BLaER1 treated with 17β-estradiol and CSF1 and Interleukin-3, amounts not matched to agents 10 nM and 100 nM (cell line): ENCODE data around the gene L2HGDH.
A peak's percentile ranks its signal among the peaks of the same experiment; 100 is the strongest.

Experiments used
- H3K27ac ChIP-seq, 11 experiments: shearing (Covaris generic); formaldehyde crosslinking; 2 replicates each; pipeline ENCODE4 v1.8.1; 2022
- H3K27me3 ChIP-seq, 11 experiments: shearing (Covaris generic); formaldehyde crosslinking; 2 replicates each; pipeline ENCODE4 v1.8.1; 2022
- H3K36me3 ChIP-seq, 11 experiments: shearing (Covaris generic); formaldehyde crosslinking; 2 replicates each; pipeline ENCODE4 v1.8.1; 2022
- H3K4me1 ChIP-seq, 10 experiments: shearing (Covaris generic); formaldehyde crosslinking; 2 replicates each; pipeline ENCODE4 v1.8.1; 2022
- H3K4me2 ChIP-seq, 11 experiments: shearing (Covaris generic); formaldehyde crosslinking; 2 replicates each; pipeline ENCODE4 v1.8.1; 2022
- H3K4me3 ChIP-seq, 10 experiments: shearing (Covaris generic); formaldehyde crosslinking; 2 replicates each; pipeline ENCODE4 v1.8.1; 2022
- H3K9ac ChIP-seq, 11 experiments: shearing (Covaris generic); formaldehyde crosslinking; 2 replicates each; pipeline ENCODE4 v1.8.1; 2022
- H3K9me3 ChIP-seq, 11 experiments: shearing (Covaris generic); formaldehyde crosslinking; replicated peaks in 1 of 11; 2 replicates each; pipeline ENCODE4 v1.8.1; 2022
- H4K20me1 ChIP-seq, 11 experiments: shearing (Covaris generic); formaldehyde crosslinking; 2 replicates each; pipeline ENCODE4 v1.8.1; 2022
- Cebpa-rat ChIP-seq, 11 experiments: shearing (Covaris generic); IDR thresholded peaks; 2 replicates each; pipeline ENCODE4 v1.8.1; 2022

L2HGDH gene

GRCh38 chr14:50225067-50225973 lies 86.7 kb downstream of the L2HGDH start:
- H3K27ac ChIP-seq, result peak overlapping the region in 1 of 11 experiments; percentile 10; a peak in 1 of 22 replicates
- H3K36me3 ChIP-seq, result peaks cover 4 to 33% (median 13%) of the 10 kb centered on the region in 11 experiments; a peak in 16 of 22 replicates
- H3K27me3 ChIP-seq, result no peaks in the 10 kb centered on the region
- peak overlapping the region in 3 of 11 experiments; percentile 25 to 60 (median 50); a peak in 5 of 22 replicates for H3K4me2 ChIP-seq
- H3K4me3 ChIP-seq, result no peak overlapping the region
- no peak for TF ChIP-seq Cebpa-rat (IDR thresholded peaks at IDR 0.05)
- peaks cover 20 to 50% (median 25%) of the 10 kb centered on the region in 10 experiments for H3K4me1 ChIP-seq
- 0 out of 22 replicates have a peak overlapping the region, but pooled peaks of 1 of the 11 experiments have one; percentile 37 for H3K9ac ChIP-seq
- H4K20me1 ChIP-seq, result peaks cover 49 to 100% (median 84%) of the 10 kb centered on the region in 11 experiments; a peak in 21 of 22 replicates
- H3K9me3 ChIP-seq, result peaks cover 0 to 18% (median 11%) of the 10 kb centered on the region in 11 experiments; a peak in 15 of 22 replicates

GRCh38 chr14:50222055-50222613 lies 89.9 kb downstream of the L2HGDH start:
- H3K4me2 ChIP-seq, result no peak overlapping the region
- TF ChIP-seq Cebpa-rat (IDR thresholded peaks at IDR 0.05), result no peak
- peaks cover 0 to 36% (median 14%) of the 10 kb centered on the region in 11 experiments; a peak in 13 of 22 replicates for H3K36me3 ChIP-seq
- H3K4me3 ChIP-seq, result no peak overlapping the region
- H3K27ac ChIP-seq, result no peak overlapping the region
- H4K20me1 ChIP-seq, result peaks cover 49 to 100% (median 90%) of the 10 kb centered on the region in 11 experiments
- H3K9ac ChIP-seq, result no peak overlapping the region
- H3K9me3 ChIP-seq, result peaks cover 0 to 9% (median 0%) of the 10 kb centered on the region in 11 experiments; a peak in 2 of 22 replicates
- H3K27me3 ChIP-seq, result no peaks in the 10 kb centered on the region
- H3K4me1 ChIP-seq, result peaks cover 5 to 31% (median 9%) of the 10 kb centered on the region in 10 experiments; a peak in 14 of 20 replicates

- H3K4me2 ChIP-seq, result peak overlapping the region in 2 of 11 experiments; percentile 4 to 10; a peak in 1 of 22 replicates
- H3K9me3 ChIP-seq, result peaks cover 0 to 9% (median 0%) of the 10 kb centered on the region in 11 experiments; a peak in 1 of 22 replicates
These were observed 93.5 kb downstream of the L2HGDH start for GRCh38 chr14:50218501-50218900.

GRCh38 chr14:50215416-50215815 lies 96.6 kb downstream of the L2HGDH start:
- Histone ChIP-seq H4K20me1 (peaks cover 26 to 100% (median 68%) of the 10 kb centered on the region in 11 experiments; a peak in 20 of 22 replicates), H3K36me3 (peaks cover 15 to 46% (median 26%) of the 10 kb centered on the region in 11 experiments; a peak in 18 of 22 replicates), H3K27me3 (no peaks in the 10 kb centered on the region), H3K4me1 (peaks cover 0 to 30% (median 4%) of the 10 kb centered on the region in 10 experiments; a peak in 8 of 20 replicates), H3K4me2 (no peak overlapping the region), H3K27ac (no peak overlapping the region), H3K9ac (no peak overlapping the region), H3K4me3 (no peak overlapping the region), H3K9me3 (peaks cover 0 to 9% (median 0%) of the 10 kb centered on the region in 11 experiments; a peak in 3 of 22 replicates)
- no peak for TF ChIP-seq Cebpa-rat (IDR thresholded peaks at IDR 0.05)

More at GRCh38 chr14:50218501-50218900, 93.5 kb downstream of the L2HGDH start:
- Histone ChIP-seq H4K20me1 (peaks cover 37 to 100% (median 78%) of the 10 kb centered on the region in 11 experiments), H3K36me3 (peaks cover 4 to 43% (median 16%) of the 10 kb centered on the region in 11 experiments; a peak in 20 of 22 replicates), H3K27ac (no peak overlapping the region), H3K4me3 (no peak overlapping the region), H3K9ac (no peak overlapping the region), H3K27me3 (no peaks in the 10 kb centered on the region), H3K4me1 (peaks cover 0 to 23% (median 4%) of the 10 kb centered on the region in 10 experiments; a peak in 8 of 20 replicates)
- TF ChIP-seq Cebpa-rat (IDR thresholded peaks at IDR 0.05), result no peak

GRCh38 chr14:50213795-50214194 lies 98.2 kb downstream of the L2HGDH start:
- no peak for TF ChIP-seq Cebpa-rat (IDR thresholded peaks at IDR 0.05)
- Histone ChIP-seq H3K4me1 (peaks cover 0 to 27% (median 3%) of the 10 kb centered on the region in 10 experiments; a peak in 8 of 20 replicates), H3K9me3 (peaks cover 0 to 9% (median 0%) of the 10 kb centered on the region in 11 experiments; a peak in 3 of 22 replicates), H3K4me2 (peak overlapping the region in 2 of 11 experiments; percentile 52 to 53; a peak in 3 of 22 replicates), H3K27me3 (no peaks in the 10 kb centered on the region), H3K9ac (peak overlapping the region in 1 of 11 experiments; percentile 48; a peak in 1 of 22 replicates), H4K20me1 (peaks cover 24 to 100% (median 63%) of the 10 kb centered on the region in 11 experiments; a peak in 20 of 22 replicates), H3K27ac (no peak overlapping the region), H3K4me3 (no peak overlapping the region), H3K36me3 (peaks cover 15 to 44% (median 26%) of the 10 kb centered on the region in 11 experiments; a peak in 18 of 22 replicates)

- Histone ChIP-seq H3K27me3 (no peaks in the 10 kb centered on the region), H4K20me1 (peaks cover 21 to 100% (median 56%) of the 10 kb centered on the region in 11 experiments; a peak in 20 of 22 replicates), H3K9ac (no peak overlapping the region), H3K36me3 (peaks cover 15 to 41% (median 23%) of the 10 kb centered on the region in 11 experiments; a peak in 18 of 22 replicates), H3K27ac (no peak overlapping the region), H3K9me3 (peaks cover 0 to 4% (median 0%) of the 10 kb centered on the region in 11 experiments; a peak in 3 of 22 replicates), H3K4me3 (no peak overlapping the region), H3K4me1 (peaks cover 0 to 22% (median 0%) of the 10 kb centered on the region in 10 experiments; a peak in 5 of 20 replicates), H3K4me2 (no peak overlapping the region)
- TF ChIP-seq Cebpa-rat (IDR thresholded peaks at IDR 0.05), result no peak
These were observed 99.3 kb downstream of the L2HGDH start for GRCh38 chr14:50212726-50213125.

GRCh38 chr14:50210074-50210473 lies 102.0 kb downstream of the L2HGDH start:
- Histone ChIP-seq H3K9me3 (peaks cover 0 to 4% (median 0%) of the 10 kb centered on the region in 11 experiments; a peak in 3 of 22 replicates), H3K9ac (no peak overlapping the region), H3K27ac (no peak overlapping the region), H3K4me1 (peaks cover 0 to 22% (median 0%) of the 10 kb centered on the region in 10 experiments; a peak in 5 of 20 replicates), H4K20me1 (peaks cover 17 to 100% (median 59%) of the 10 kb centered on the region in 11 experiments; a peak in 20 of 22 replicates), H3K27me3 (no peaks in the 10 kb centered on the region), H3K36me3 (peaks cover 9 to 39% (median 23%) of the 10 kb centered on the region in 11 experiments; a peak in 17 of 22 replicates), H3K4me2 (no peak overlapping the region), H3K4me3 (no peak overlapping the region)
- no peak for TF ChIP-seq Cebpa-rat (IDR thresholded peaks at IDR 0.05)

GRCh38 chr14:50198499-50198898 lies 113.5 kb downstream of the L2HGDH start:
- Histone ChIP-seq H4K20me1 (peaks cover 0 to 34% (median 10%) of the 10 kb centered on the region in 11 experiments; a peak in 10 of 22 replicates), H3K4me3 (no peak overlapping the region), H3K36me3 (peaks cover 68 to 97% (median 84%) of the 10 kb centered on the region in 11 experiments), H3K9me3 (no peaks in the 10 kb centered on the region), H3K27ac (no peak overlapping the region), H3K4me1 (no peaks in the 10 kb centered on the region), H3K27me3 (no peaks in the 10 kb centered on the region), H3K4me2 (no peak overlapping the region), H3K9ac (no peak overlapping the region)
- TF ChIP-seq Cebpa-rat (IDR thresholded peaks at IDR 0.05), result no peak
